Adrenal gland (tissue), 5 donors: ENCODE results near the gene SRSF9.

Experiments
- CTCF ChIP-seq, 6 experiments: fragments of 450-650 bp in 4 of 6; fragments of 200-600 bp in 2 of 6; sonication (generic) in 1 of 6; IDR thresholded peaks; 1 replicate in 5 of 6; 2 replicates in 1 of 6; pipeline versions ENCODE4 v1.5.1 to v1.8.0; 2016 to 2021; ENCODE audit warnings: antibody characterized with exemption in 6 of 6, mild to moderate bottlenecking in 2 of 6, moderate library complexity in 1 of 6
- POLR2A ChIP-seq, 2 donors: fragments of 450-650 bp; IDR thresholded peaks; one replicate each; pipeline ENCODE4 v1.6.1; 2017; ENCODE audit warnings: antibody characterized with exemption in 2 of 2, mild to moderate bottlenecking in 2 of 2, moderate library complexity in 1 of 2
- donor health status: DM: no; HTN: no; CAD: no.

GRCh38 chr12:120462099-120462640 is 7.4 kb downstream of the SRSF9 start:
- no peak for TF ChIP-seq CTCF (IDR thresholded peaks at IDR 0.05)
- TF ChIP-seq POLR2A (IDR thresholded peaks at IDR 0.05), result no peak
